GM18505 (cell line): ENCODE data around the gene TRIM2.

Experiments used
- ATAC-seq: cut with Tn5 transposase; IDR thresholded peaks from one replicate; pipeline ENCODE4 v1.9.1; 2021; ENCODE audit not compliant: unreplicated experiment
- POLR2A ChIP-seq: IDR thresholded peaks from 4 replicates; pipeline ENCODE4 v1.6.1; 2011; ENCODE audit warnings: borderline replicate concordance; ENCODE audit not compliant: insufficient read depth, insufficient read length; ENCODE audit errors: extremely low read depth

TRIM2 gene

GRCh38 chr4:153257151-153257620 is 52.9 kb downstream of the TRIM2 start:
- ATAC-seq: peak; percentile 75
- TF ChIP-seq POLR2A: no peak

- TF ChIP-seq POLR2A: no peak
- ATAC-seq: no peak
These were observed 53.7 kb downstream of the TRIM2 start for GRCh38 chr4:153257991-153258390.

- no peak for ATAC-seq
- no peak for TF ChIP-seq POLR2A
These were observed 54.5 kb downstream of the TRIM2 start for GRCh38 chr4:153258750-153259149.

- no peak for TF ChIP-seq POLR2A
- ATAC-seq: no peak
These were observed 55.4 kb downstream of the TRIM2 start for GRCh38 chr4:153259661-153260060.

GRCh38 chr4:153260132-153260531 is 55.9 kb downstream of the TRIM2 start:
- no peak for TF ChIP-seq POLR2A
- ATAC-seq: no peak

GRCh38 chr4:153260553-153261300 is 56.5 kb downstream of the TRIM2 start:
- TF ChIP-seq POLR2A: no peak
- no peak for ATAC-seq

GRCh38 chr4:153261461-153261860 is 57.2 kb downstream of the TRIM2 start:
- no peak for TF ChIP-seq POLR2A
- no peak for ATAC-seq

GRCh38 chr4:153261914-153262313 is 57.7 kb downstream of the TRIM2 start:
- ATAC-seq: no peak
- TF ChIP-seq POLR2A: no peak

GRCh38 chr4:153265306-153266047 is 61.2 kb downstream of the TRIM2 start:
- no peak for ATAC-seq
- TF ChIP-seq POLR2A: no peak

- no peak for TF ChIP-seq POLR2A
- ATAC-seq: no peak
These were observed 62.7 kb downstream of the TRIM2 start for GRCh38 chr4:153266988-153267387.

GRCh38 chr4:153267890-153268289 is 63.6 kb downstream of the TRIM2 start:
- TF ChIP-seq POLR2A: no peak
- no peak for ATAC-seq

- no peak for ATAC-seq
- TF ChIP-seq POLR2A: no peak
These were observed 64.1 kb downstream of the TRIM2 start for GRCh38 chr4:153268295-153268694.

- ATAC-seq: no peak
- TF ChIP-seq POLR2A: no peak
These were observed 65.2 kb downstream of the TRIM2 start for GRCh38 chr4:153269218-153269990.
